Measurements from ENCODE around the gene MRPS6. TPM values are rescaled to one million over a fixed set of nuclear protein-coding genes. Genes with fewer than 3 reads are reported as not detected.

MRPS6 gene
- total RNA-seq, 1 experiment from 2014 or later = 55.1 TPM

DNA sequence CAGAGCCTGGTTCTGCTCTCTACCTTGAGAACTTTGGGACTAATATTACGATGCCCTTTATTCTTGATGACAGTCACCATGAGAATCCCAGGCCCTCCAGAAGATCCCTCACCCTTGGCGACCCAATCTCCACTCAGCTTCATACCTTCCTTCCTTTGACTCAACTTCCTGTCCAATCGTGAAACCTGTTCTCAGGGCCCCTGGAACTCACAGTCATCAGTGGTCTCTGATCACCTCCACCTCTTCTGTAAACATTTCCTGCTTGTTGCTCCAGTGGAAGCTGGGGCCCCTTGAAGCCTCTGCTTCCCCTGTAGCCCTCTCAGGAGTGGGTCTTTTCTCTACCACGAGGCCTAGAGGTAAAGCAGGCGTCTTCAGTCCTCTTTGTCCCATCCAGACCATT lies 79.1 kb downstream of the MRPS6 start:
- H4K20me1 ChIP-seq (ENCODE audit: insufficient read depth) = no peaks in the 10 kb centered on the region
- TF ChIP-seq ELF1 (IDR thresholded peaks at IDR 0.05; ENCODE audit: borderline replicate concordance, low read depth) = no peak
- no peak for TF ChIP-seq ATF3 (IDR thresholded peaks at IDR 0.05)
- TF ChIP-seq CEBPB (IDR thresholded peaks at IDR 0.05; ENCODE audit: low read depth) = no peak
- TF ChIP-seq ZNF274 (IDR thresholded peaks at IDR 0.05; ENCODE audit: low read depth, low read length) = no peak
- TF ChIP-seq EZH2phosphoT487 (IDR thresholded peaks at IDR 0.05; ENCODE audit: borderline replicate concordance) = no peak
- no peak for TF ChIP-seq MAX (IDR thresholded peaks at IDR 0.05)
- TF ChIP-seq YY1 (IDR thresholded peaks at IDR 0.05; ENCODE audit: extremely low read depth, insufficient replicate concordance, low read depth, low read length) = no peak
- TF ChIP-seq CTCF (IDR thresholded peaks at IDR 0.05 in 2 of 3, conservative IDR thresholded peaks at IDR 0.05 in 1 of 3; ENCODE audit: borderline replicate concordance in 1 of 3, insufficient read depth in 1 of 3, low read depth in 2 of 3, low read length in 2 of 3) = no peak
- no peak for TF ChIP-seq JUND (IDR thresholded peaks at IDR 0.05)
- TF ChIP-seq EGR1 (IDR thresholded peaks at IDR 0.05; ENCODE audit: low read depth) = no peak
- TF ChIP-seq, protein P1, sequence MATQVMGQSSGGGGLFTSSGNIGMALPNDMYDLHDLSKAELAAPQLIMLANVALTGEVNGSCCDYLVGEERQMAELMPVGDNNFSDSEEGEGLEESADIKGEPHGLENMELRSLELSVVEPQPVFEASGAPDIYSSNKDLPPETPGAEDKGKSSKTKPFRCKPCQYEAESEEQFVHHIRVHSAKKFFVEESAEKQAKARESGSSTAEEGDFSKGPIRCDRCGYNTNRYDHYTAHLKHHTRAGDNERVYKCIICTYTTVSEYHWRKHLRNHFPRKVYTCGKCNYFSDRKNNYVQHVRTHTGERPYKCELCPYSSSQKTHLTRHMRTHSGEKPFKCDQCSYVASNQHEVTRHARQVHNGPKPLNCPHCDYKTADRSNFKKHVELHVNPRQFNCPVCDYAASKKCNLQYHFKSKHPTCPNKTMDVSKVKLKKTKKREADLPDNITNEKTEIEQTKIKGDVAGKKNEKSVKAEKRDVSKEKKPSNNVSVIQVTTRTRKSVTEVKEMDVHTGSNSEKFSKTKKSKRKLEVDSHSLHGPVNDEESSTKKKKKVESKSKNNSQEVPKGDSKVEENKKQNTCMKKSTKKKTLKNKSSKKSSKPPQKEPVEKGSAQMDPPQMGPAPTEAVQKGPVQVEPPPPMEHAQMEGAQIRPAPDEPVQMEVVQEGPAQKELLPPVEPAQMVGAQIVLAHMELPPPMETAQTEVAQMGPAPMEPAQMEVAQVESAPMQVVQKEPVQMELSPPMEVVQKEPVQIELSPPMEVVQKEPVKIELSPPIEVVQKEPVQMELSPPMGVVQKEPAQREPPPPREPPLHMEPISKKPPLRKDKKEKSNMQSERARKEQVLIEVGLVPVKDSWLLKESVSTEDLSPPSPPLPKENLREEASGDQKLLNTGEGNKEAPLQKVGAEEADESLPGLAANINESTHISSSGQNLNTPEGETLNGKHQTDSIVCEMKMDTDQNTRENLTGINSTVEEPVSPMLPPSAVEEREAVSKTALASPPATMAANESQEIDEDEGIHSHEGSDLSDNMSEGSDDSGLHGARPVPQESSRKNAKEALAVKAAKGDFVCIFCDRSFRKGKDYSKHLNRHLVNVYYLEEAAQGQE (IDR thresholded peaks at IDR 0.05; ENCODE audit: low read depth) = no peak
- TF ChIP-seq SRF (IDR thresholded peaks at IDR 0.05; ENCODE audit: low read depth) = no peak
- no peak for TF ChIP-seq POLR2AphosphoS5 (IDR thresholded peaks at IDR 0.05; ENCODE audit: low read depth, low read length)
- no peak for TF ChIP-seq RAD21 (IDR thresholded peaks at IDR 0.05; ENCODE audit: low read depth)
- TF ChIP-seq ZFX (IDR thresholded peaks at IDR 0.05) = no peak
- TF ChIP-seq, protein P2, sequence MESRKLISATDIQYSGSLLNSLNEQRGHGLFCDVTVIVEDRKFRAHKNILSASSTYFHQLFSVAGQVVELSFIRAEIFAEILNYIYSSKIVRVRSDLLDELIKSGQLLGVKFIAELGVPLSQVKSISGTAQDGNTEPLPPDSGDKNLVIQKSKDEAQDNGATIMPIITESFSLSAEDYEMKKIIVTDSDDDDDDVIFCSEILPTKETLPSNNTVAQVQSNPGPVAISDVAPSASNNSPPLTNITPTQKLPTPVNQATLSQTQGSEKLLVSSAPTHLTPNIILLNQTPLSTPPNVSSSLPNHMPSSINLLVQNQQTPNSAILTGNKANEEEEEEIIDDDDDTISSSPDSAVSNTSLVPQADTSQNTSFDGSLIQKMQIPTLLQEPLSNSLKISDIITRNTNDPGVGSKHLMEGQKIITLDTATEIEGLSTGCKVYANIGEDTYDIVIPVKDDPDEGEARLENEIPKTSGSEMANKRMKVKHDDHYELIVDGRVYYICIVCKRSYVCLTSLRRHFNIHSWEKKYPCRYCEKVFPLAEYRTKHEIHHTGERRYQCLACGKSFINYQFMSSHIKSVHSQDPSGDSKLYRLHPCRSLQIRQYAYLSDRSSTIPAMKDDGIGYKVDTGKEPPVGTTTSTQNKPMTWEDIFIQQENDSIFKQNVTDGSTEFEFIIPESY (IDR thresholded peaks at IDR 0.05; ENCODE audit: extremely low read depth, insufficient replicate concordance, low read length) = no peak
- TF ChIP-seq POLR2A (IDR thresholded peaks at IDR 0.05; ENCODE audit: borderline replicate concordance, extremely low read depth, insufficient read depth, insufficient read length) = no peak
- TF ChIP-seq SP1 (IDR thresholded peaks at IDR 0.05; ENCODE audit: low read depth) = no peak
- no peak for TF ChIP-seq FOSL1 (IDR thresholded peaks at IDR 0.05; ENCODE audit: low read depth)
- TF ChIP-seq EZH2 (IDR thresholded peaks at IDR 0.05) = no peak
- H2AFZ ChIP-seq (ENCODE audit: low read depth, low read length, poor library complexity, severe bottlenecking) = no peak overlapping the region
- intact Hi-C loops (cut with micrococcal nuclease) = no loop called here
- no peak overlapping the region for H3K9ac ChIP-seq (ENCODE audit: low read length)
- CTCF ChIA-PET = no interaction called here
- RAD21 ChIA-PET (ENCODE audit: low non-redundant PET in 1 of 2, low total read pairs in 2 of 2, uncharacterized antibody in 2 of 2, unreplicated experiment in 2 of 2) = no interaction called here
- no peak overlapping the region for H3K4me3 ChIP-seq (replicated peaks in 1 of 2; ENCODE audit: low read depth in 1 of 2, low read length in 2 of 2)
- no peaks in the 10 kb centered on the region for H3K27me3 ChIP-seq (ENCODE audit: insufficient read depth, low read length)
- H3K27ac ChIP-seq (ENCODE audit: low read depth, low read length) = no peak overlapping the region
- H3K4me1 ChIP-seq (ENCODE audit: control insufficient read depth in 1 of 2, insufficient read depth in 2 of 2, low read length in 2 of 2) = no peaks in the 10 kb centered on the region
- H3K9me3 ChIP-seq (ENCODE audit: control insufficient read depth in 1 of 2, insufficient read depth in 1 of 2, low read depth in 1 of 2, low read length in 2 of 2) = no peaks in the 10 kb centered on the region
- no peaks in the 10 kb centered on the region for H3K9me2 ChIP-seq (ENCODE audit: insufficient read depth)
- H3K4me2 ChIP-seq (ENCODE audit: low read length) = no peak overlapping the region
- H3K79me2 ChIP-seq (ENCODE audit: insufficient read depth, low read length) = no peaks in the 10 kb centered on the region
- H3K36me3 ChIP-seq (ENCODE audit: control insufficient read depth in 1 of 2, insufficient read depth in 2 of 2, low read length in 2 of 2) = no peaks in the 10 kb centered on the region
- no peak for DNase-seq (ENCODE audit: low read depth, low spot score)
- no TSS peak for BruUV-seq (replicated peaks)
- POLR2A ChIA-PET = no interaction called here
- ATAC-seq = no peak
